Mesodermal cell (in vitro differentiated cells): ENCODE results near the gene CTSW.

Source experiments
- H3K27ac ChIP-seq: 2 replicates; pipeline ENCODE4 v1.7.0; 2013; ENCODE audit warnings: mild to moderate bottlenecking, low read depth, low read length, moderate library complexity; ENCODE audit not compliant: severe bottlenecking
- H3K36me3 ChIP-seq: 2 replicates; pipeline ENCODE4 v1.7.1; 2013; ENCODE audit warnings: mild to moderate bottlenecking, low read length, moderate library complexity; ENCODE audit not compliant: control insufficient read depth, insufficient read depth
- H3K4me1 ChIP-seq: one replicate; pipeline ENCODE4 v1.7.1; 2013; ENCODE audit warnings: mild to moderate bottlenecking, low read length; ENCODE audit not compliant: insufficient read depth, control insufficient read depth, poor library complexity, severe bottlenecking
- H3K4me3 ChIP-seq: 2 replicates; pipeline ENCODE4 v1.7.0; 2013; ENCODE audit warnings: low read length, control low read depth, mild to moderate bottlenecking; ENCODE audit not compliant: insufficient read depth, poor library complexity, severe bottlenecking; ENCODE audit errors: extremely low read depth
- H3K9me3 ChIP-seq: 2 replicates; pipeline ENCODE4 v1.7.1; 2013; ENCODE audit warnings: mild to moderate bottlenecking, low read length, moderate library complexity; ENCODE audit not compliant: control insufficient read depth
- WGBS, 2 experiments: methylation state at CpG; one replicate each; pipeline ENCODE4 v1.1.5; 2013; ENCODE audit warnings: missing lambda C conversion rate in 2 of 2; ENCODE audit not compliant: insufficient coverage in 2 of 2; 5-methylcytosine and 5-hydroxymethylcytosine counted together

The CTSW gene

GRCh38 chr11:65915821-65916251 lies 36.2 kb downstream of the CTSW start:
- H3K36me3 ChIP-seq, result peaks cover 20% of the 10 kb centered on the region
- H3K4me1 ChIP-seq, result peaks cover 67% of the 10 kb centered on the region
- peak overlapping the region; percentile 3 for H3K4me3 ChIP-seq
- peak overlapping the region; percentile 98 for H3K27ac ChIP-seq
- H3K9me3 ChIP-seq, result no peaks in the 10 kb centered on the region
- 26 to 31% methylated on average over 12 to 13 of the region's 13 CpGs for WGBS, 2 experiments

GRCh38 chr11:65916391-65916790 lies 36.8 kb downstream of the CTSW start:
- H3K4me1 ChIP-seq, result peaks cover 64% of the 10 kb centered on the region
- peaks cover 26% of the 10 kb centered on the region for H3K36me3 ChIP-seq
- 91 to 100% methylated on average over 3 to 5 of the region's 7 CpGs for WGBS, 2 experiments
- peak overlapping the region; percentile 3 for H3K4me3 ChIP-seq
- peak overlapping the region; percentile 98 for H3K27ac ChIP-seq
- no peaks in the 10 kb centered on the region for H3K9me3 ChIP-seq

- 90 to 97% methylated on average over 1 to 3 of the region's 3 CpGs for WGBS, 2 experiments
- Histone ChIP-seq H3K36me3 (peaks cover 32% of the 10 kb centered on the region), H3K4me3 (peak overlapping the region; percentile 97), H3K4me1 (peaks cover 58% of the 10 kb centered on the region), H3K9me3 (no peaks in the 10 kb centered on the region), H3K27ac (peak overlapping the region; percentile 98)
Measured at GRCh38 chr11:65917077-65917433, 37.4 kb downstream of the CTSW start.

- peaks cover 38% of the 10 kb centered on the region for H3K36me3 ChIP-seq
- peak overlapping the region; percentile 98 for H3K27ac ChIP-seq
- 95 to 96% methylated on average over 30 to 35 of the region's 35 CpGs for WGBS, 2 experiments
- no peaks in the 10 kb centered on the region for H3K9me3 ChIP-seq
- peaks cover 52% of the 10 kb centered on the region for H3K4me1 ChIP-seq
- peak overlapping the region; percentile 97 for H3K4me3 ChIP-seq
Measured at GRCh38 chr11:65917434-65918210, 38.0 kb downstream of the CTSW start.

GRCh38 chr11:65918211-65919140 lies 38.8 kb downstream of the CTSW start, which contains the start of gene C11orf68:
TSS of gene C11orf68 (minus strand) at chr11:65919062. CDS start at chr11:65919031, 31 bp downstream.
- H3K9me3 ChIP-seq, result no peaks in the 10 kb centered on the region
- peaks cover 44% of the 10 kb centered on the region for H3K4me1 ChIP-seq
- H3K36me3 ChIP-seq, result peaks cover 46% of the 10 kb centered on the region
- 9 to 12% methylated on average over 24 to 45 of the region's 77 CpGs for WGBS, 2 experiments
- peak within 1 kb of the TSS; percentile 97 for H3K4me3 ChIP-seq
- peak within 1 kb of the TSS; percentile 90 for H3K27ac ChIP-seq

GRCh38 chr11:65919141-65919572 lies 39.5 kb downstream of the CTSW start, which contains the start of gene DRAP1:
TSS of gene DRAP1 (plus strand) at chr11:65919426. CDS start at chr11:65919502, 76 bp downstream.
- peaks cover 44% of the 10 kb centered on the region for H3K4me1 ChIP-seq
- 0% methylated on average over 41 to 44 of the region's 59 CpGs for WGBS, 2 experiments
- peak within 1 kb of the TSS; percentile 97 for H3K4me3 ChIP-seq
- H3K27ac ChIP-seq, result peak within 1 kb of the TSS; percentile 90
- H3K9me3 ChIP-seq, result no peaks in the 10 kb centered on the region
- H3K36me3 ChIP-seq, result peaks cover 47% of the 10 kb centered on the region

- WGBS, 2 experiments, result 2 to 6% methylated on average over 28 to 46 of the region's 60 CpGs
- Histone ChIP-seq H3K4me3 (peak overlapping the region; percentile 89), H3K27ac (no peak overlapping the region), H3K36me3 (peaks cover 52% of the 10 kb centered on the region), H3K9me3 (no peaks in the 10 kb centered on the region), H3K4me1 (peaks cover 39% of the 10 kb centered on the region)
Measured at GRCh38 chr11:65919573-65920371, 40.1 kb downstream of the CTSW start.

- WGBS, 2 experiments, result 76 to 91% methylated on average over 13 to 14 of the region's 15 CpGs
- Histone ChIP-seq H3K4me3 (peak overlapping the region; percentile 89), H3K4me1 (peaks cover 33% of the 10 kb centered on the region), H3K27ac (no peak overlapping the region), H3K9me3 (no peaks in the 10 kb centered on the region), H3K36me3 (peaks cover 55% of the 10 kb centered on the region)
Measured at GRCh38 chr11:65920372-65920802, 40.8 kb downstream of the CTSW start.

- H3K27ac ChIP-seq, result no peak overlapping the region
- peak overlapping the region; percentile 89 for H3K4me3 ChIP-seq
- 94 to 100% methylated on average over 4 to 10 of the region's 12 CpGs for WGBS, 2 experiments
Measured at GRCh38 chr11:65921033-65921555, 41.5 kb downstream of the CTSW start.

GRCh38 chr11:65921876-65922275 lies 42.2 kb downstream of the CTSW start:
- H3K36me3 ChIP-seq, result peaks cover 51% of the 10 kb centered on the region
- H3K9me3 ChIP-seq, result no peaks in the 10 kb centered on the region
- H3K4me3 ChIP-seq, result no peak overlapping the region
- 92 to 94% methylated on average over 5 to 10 of the region's 10 CpGs for WGBS, 2 experiments
- H3K27ac ChIP-seq, result no peak overlapping the region
- H3K4me1 ChIP-seq, result peaks cover 20% of the 10 kb centered on the region

More at GRCh38 chr11:65921033-65921555, 41.5 kb downstream of the CTSW start:
- H3K36me3 ChIP-seq, result peaks cover 55% of the 10 kb centered on the region
- peaks cover 28% of the 10 kb centered on the region for H3K4me1 ChIP-seq
- no peaks in the 10 kb centered on the region for H3K9me3 ChIP-seq
